ENCODE measurements around the gene ARID4B.

GRCh38 chr1:235331401-235331800 lies 3.4 kb upstream of the ARID4B start:
- TF ChIP-seq KLF16 (tag by site-specific recombination; IDR thresholded peaks at IDR 0.05) (no peak), ZBTB17 (tag by site-specific recombination; IDR thresholded peaks at IDR 0.05) (no peak), CTCF (tag by site-specific recombination; IDR thresholded peaks at IDR 0.05) (no peak), ZNF561 (tag by site-specific recombination; IDR thresholded peaks at IDR 0.05; ENCODE audit: borderline replicate concordance) (no peak), ZBTB21 (tag by site-specific recombination; IDR thresholded peaks at IDR 0.05) (no peak), ZFP69B (tag by site-specific recombination; IDR thresholded peaks at IDR 0.05) (no peak)
